Neural progenitor cell (in vitro differentiated cells): ENCODE measurements around the gene LETMD1. TPM values are rescaled to one million over a fixed set of nuclear protein-coding genes. Genes with fewer than 3 reads are reported as not detected.

Experiments used
- DNase-seq: peaks from one replicate; pipeline ENCODE4 v3.0.0-alpha.2; 2016; ENCODE audit warnings: low spot score
- H2AFZ ChIP-seq: fragments of 200-600 bp; sonication (generic); replicated peaks from 2 replicates; pipeline ENCODE4 v1.6.1; 2016; ENCODE audit warnings: antibody characterized with exemption
- H3F3A ChIP-seq: fragments of 200-600 bp; sonication (generic); 2 replicates; pipeline ENCODE4 v1.6.1; 2016; ENCODE audit warnings: antibody characterized with exemption, low read depth
- H3K27ac ChIP-seq: fragments of 200-600 bp; sonication (generic); 2 replicates; pipeline ENCODE4 v1.5.1; 2016; ENCODE audit warnings: mild to moderate bottlenecking
- H3K27me3 ChIP-seq: fragments of 200-600 bp; sonication (generic); 2 replicates; pipeline ENCODE4 v1.6.1; 2016; ENCODE audit warnings: mild to moderate bottlenecking, moderate library complexity
- H3K36me3 ChIP-seq: fragments of 200-600 bp; sonication (generic); 2 replicates; pipeline ENCODE4 v1.5.1; 2016
- H3K4me1 ChIP-seq: fragments of 200-600 bp; sonication (generic); 2 replicates; pipeline ENCODE4 v1.6.1; 2016; ENCODE audit warnings: mixed run types
- H3K4me2 ChIP-seq: fragments of 200-600 bp; sonication (generic); 2 replicates; pipeline ENCODE4 v1.6.1; 2016
- H3K4me3 ChIP-seq: fragments of 200-600 bp; sonication (generic); 2 replicates; pipeline ENCODE4 v1.5.1; 2016
- H3K79me2 ChIP-seq: fragments of 200-600 bp; sonication (generic); 2 replicates; pipeline ENCODE4 v1.6.1; 2016; ENCODE audit warnings: low read depth
- H3K9ac ChIP-seq: fragments of 200-600 bp; sonication (generic); 2 replicates; pipeline ENCODE4 v1.6.1; 2016
- H3K9me3 ChIP-seq: fragments of 200-600 bp; sonication (generic); 2 replicates; pipeline ENCODE4 v1.5.1; 2016; ENCODE audit warnings: low read depth
- H4K20me1 ChIP-seq: fragments of 200-600 bp; sonication (generic); 2 replicates; pipeline ENCODE4 v1.6.1; 2016; ENCODE audit warnings: low read depth
- H3K27ac Mint-ChIP-seq: 3 replicates; pipeline ENCODE4 v1.8.0; 2021; ENCODE audit warnings: mixed read lengths
- H3K27me3 Mint-ChIP-seq: 2 replicates; pipeline ENCODE4 v1.8.0; 2022; ENCODE audit warnings: low read depth, mild to moderate bottlenecking, inconsistent platforms, moderate library complexity, mixed read lengths; ENCODE audit not compliant: insufficient read depth
- H3K36me3 Mint-ChIP-seq: 3 replicates; pipeline ENCODE4 v1.8.0; 2021; ENCODE audit warnings: mixed read lengths
- H3K4me1 Mint-ChIP-seq: 3 replicates; pipeline ENCODE4 v1.8.0; 2021; ENCODE audit warnings: mixed read lengths
- H3K4me3 Mint-ChIP-seq: 3 replicates; pipeline ENCODE4 v1.8.0; 2021; ENCODE audit warnings: mild to moderate bottlenecking, moderate library complexity, mixed read lengths
- H3K9me3 Mint-ChIP-seq: 3 replicates; pipeline ENCODE4 v1.8.0; 2020; ENCODE audit warnings: mixed read lengths
- EZH2 ChIP-seq: fragments of 200-600 bp; sonication (generic); IDR thresholded peaks from 2 replicates; pipeline ENCODE4 v1.6.1; 2017; ENCODE audit warnings: antibody characterized with exemption, mild to moderate bottlenecking, moderate library complexity
- EZH2phosphoT487 ChIP-seq: fragments of 200-600 bp; sonication (generic); IDR thresholded peaks from 2 replicates; pipeline ENCODE4 v1.6.1; 2017; ENCODE audit warnings: antibody characterized with exemption
- total RNA-seq: library from RNA; depleted of rRNA; stranded (reverse); fragments of >200 nt; gene quantifications from 2 replicates; pipeline ENCODE4 v1.2.3, GENCODE V29; 2015; ENCODE audit warnings: low replicate concordance
- TF ChIP-seq, protein P1 (sequence below): fragments of 200-600 bp; sonication (generic); IDR thresholded peaks from 2 replicates; pipeline ENCODE4 v1.5.1; 2017; ENCODE audit warnings: antibody characterized with exemption, mild to moderate bottlenecking

LETMD1 gene
- total RNA-seq, 1 donor from 2014 or later: 40.9 TPM

DNA sequence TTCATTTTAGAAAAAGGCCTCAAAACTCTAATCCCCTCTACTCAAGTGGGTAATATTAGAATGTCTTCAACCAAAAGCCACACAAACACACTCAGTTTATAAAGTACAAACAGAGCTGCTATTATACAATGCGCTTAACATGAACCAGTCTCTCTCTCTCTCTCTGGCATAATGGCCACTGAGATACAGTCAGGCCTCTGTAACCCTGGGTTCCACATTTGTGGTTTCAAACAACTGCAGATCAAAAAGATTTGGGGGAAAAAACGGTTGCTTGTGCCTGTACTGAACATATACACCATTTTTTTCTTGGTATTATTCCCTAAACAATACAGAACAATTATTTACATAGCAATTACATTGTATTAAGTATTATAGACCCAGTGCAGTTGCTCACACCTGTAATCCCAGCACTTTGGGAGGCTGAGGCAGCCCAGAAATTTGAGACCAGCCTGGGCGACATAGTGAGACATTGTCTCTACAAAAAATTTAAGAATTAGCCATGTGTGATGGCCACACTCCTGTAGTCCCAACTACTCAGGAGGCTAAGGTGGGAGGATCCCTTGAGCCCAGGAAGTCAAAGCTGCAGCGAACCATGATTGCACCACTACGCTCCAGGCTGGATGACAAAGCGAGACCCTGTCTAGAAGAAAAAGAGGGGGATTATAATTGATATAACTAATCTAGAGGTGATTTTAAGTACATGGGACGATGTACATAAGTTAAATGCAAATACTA, 27.5 kb upstream of the LETMD1 start:
- Histone ChIP-seq H3K36me3 (no peaks in the 10 kb centered on the region), H3K4me2 (no peak overlapping the region), H3K79me2 (peaks cover 99% of the 10 kb centered on the region), H4K20me1 (peaks cover 16% of the 10 kb centered on the region), H3K4me1 (peaks cover 24% of the 10 kb centered on the region), H3K9ac (no peak overlapping the region), H2AFZ (no peak overlapping the region), H3F3A (peaks cover 16% of the 10 kb centered on the region), H3K4me3 (no peak overlapping the region), H3K9me3 (no peaks in the 10 kb centered on the region), H3K27me3 (no peaks in the 10 kb centered on the region), H3K27ac (no peak overlapping the region)
- H3K27me3 Mint-ChIP-seq: no peaks in the 10 kb centered on the region
- peaks cover 21% of the 10 kb centered on the region for H3K4me1 Mint-ChIP-seq
- TF ChIP-seq EZH2phosphoT487 (no peak), EZH2 (no peak)
- TF ChIP-seq, protein P1, sequence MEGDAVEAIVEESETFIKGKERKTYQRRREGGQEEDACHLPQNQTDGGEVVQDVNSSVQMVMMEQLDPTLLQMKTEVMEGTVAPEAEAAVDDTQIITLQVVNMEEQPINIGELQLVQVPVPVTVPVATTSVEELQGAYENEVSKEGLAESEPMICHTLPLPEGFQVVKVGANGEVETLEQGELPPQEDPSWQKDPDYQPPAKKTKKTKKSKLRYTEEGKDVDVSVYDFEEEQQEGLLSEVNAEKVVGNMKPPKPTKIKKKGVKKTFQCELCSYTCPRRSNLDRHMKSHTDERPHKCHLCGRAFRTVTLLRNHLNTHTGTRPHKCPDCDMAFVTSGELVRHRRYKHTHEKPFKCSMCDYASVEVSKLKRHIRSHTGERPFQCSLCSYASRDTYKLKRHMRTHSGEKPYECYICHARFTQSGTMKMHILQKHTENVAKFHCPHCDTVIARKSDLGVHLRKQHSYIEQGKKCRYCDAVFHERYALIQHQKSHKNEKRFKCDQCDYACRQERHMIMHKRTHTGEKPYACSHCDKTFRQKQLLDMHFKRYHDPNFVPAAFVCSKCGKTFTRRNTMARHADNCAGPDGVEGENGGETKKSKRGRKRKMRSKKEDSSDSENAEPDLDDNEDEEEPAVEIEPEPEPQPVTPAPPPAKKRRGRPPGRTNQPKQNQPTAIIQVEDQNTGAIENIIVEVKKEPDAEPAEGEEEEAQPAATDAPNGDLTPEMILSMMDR: no peak
- no peaks in the 10 kb centered on the region for H3K9me3 Mint-ChIP-seq
- no peaks in the 10 kb centered on the region for H3K36me3 Mint-ChIP-seq
- no peak overlapping the region for H3K27ac Mint-ChIP-seq
- peak overlapping the region; percentile 24 for H3K4me3 Mint-ChIP-seq
- DNase-seq: no peak

DNA sequence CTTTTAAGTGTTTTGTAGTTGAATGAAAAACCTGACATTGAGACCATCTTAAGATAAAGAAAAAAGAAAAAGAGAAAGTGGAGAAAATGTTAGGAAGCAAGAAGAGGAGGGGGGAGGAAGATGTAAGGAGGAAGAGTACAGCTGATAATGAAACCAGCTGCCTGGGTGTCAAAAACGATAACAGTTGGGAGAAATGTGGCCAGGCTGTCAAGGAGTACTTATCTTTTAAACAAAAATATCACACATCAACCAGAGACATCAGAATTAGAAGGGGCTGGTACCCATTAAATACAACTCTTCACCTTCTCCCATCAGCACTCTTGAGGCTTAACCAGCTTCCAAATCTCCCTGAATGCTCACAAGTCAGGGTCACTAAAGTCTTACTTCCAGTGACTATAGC, 26.4 kb upstream of the LETMD1 start:
- TF ChIP-seq, protein P1: no peak
- TF ChIP-seq EZH2phosphoT487: no peak
- TF ChIP-seq EZH2: no peak
- Histone ChIP-seq H3K9me3 (no peaks in the 10 kb centered on the region), H3K27me3 (no peaks in the 10 kb centered on the region), H3K4me3 (no peak overlapping the region), H3K4me2 (no peak overlapping the region), H4K20me1 (peaks cover 16% of the 10 kb centered on the region), H3K27ac (no peak overlapping the region), H3K36me3 (no peaks in the 10 kb centered on the region), H3K79me2 (peaks cover 88% of the 10 kb centered on the region), H3K4me1 (peaks cover 24% of the 10 kb centered on the region), H3F3A (peaks cover 25% of the 10 kb centered on the region), H2AFZ (no peak overlapping the region), H3K9ac (no peak overlapping the region)
- Mint-ChIP-seq H3K9me3 (no peaks in the 10 kb centered on the region), H3K4me3 (no peak overlapping the region), H3K4me1 (peaks cover 21% of the 10 kb centered on the region), H3K27me3 (peaks cover 2% of the 10 kb centered on the region), H3K36me3 (no peaks in the 10 kb centered on the region), H3K27ac (no peak overlapping the region)
- DNase-seq: no peak

DNA sequence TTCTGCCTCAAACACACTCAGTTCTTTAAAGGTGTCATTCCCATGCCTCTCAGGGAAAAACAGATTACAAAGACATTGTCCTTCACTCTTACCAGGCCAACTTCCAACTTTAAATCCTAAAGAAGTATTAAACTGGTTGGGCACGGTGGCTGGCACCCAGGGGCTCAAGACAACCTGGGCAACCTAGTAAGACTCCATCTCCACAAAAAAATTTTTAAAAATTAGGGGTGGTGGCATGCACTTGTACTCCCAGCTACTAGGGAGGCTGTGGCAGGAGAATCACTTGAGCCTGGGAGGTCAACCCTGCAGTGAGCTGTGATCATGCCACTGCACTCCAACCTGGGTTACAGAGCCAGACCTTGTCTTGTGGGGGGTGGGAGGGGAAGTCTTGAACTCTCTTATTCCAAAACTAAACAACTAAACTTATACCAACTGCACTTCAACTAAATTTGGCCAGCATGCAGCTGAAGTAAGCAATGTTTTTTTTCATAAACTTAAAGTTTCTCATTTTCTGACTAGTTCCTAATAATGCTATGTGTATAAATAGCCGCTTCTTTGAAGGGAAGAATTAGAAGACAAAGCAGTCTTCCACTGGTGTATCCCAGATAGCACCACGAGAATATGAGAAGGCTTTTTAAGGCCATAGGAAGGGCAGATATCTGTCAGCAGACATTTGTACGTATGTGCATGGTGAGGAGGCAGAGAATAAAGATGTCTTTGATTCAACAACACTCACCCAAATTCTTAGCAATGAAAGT, 24.3 kb upstream of the LETMD1 start:
- Histone ChIP-seq H4K20me1 (peaks cover 9% of the 10 kb centered on the region), H3K9me3 (no peaks in the 10 kb centered on the region), H3K4me3 (peak overlapping the region; percentile 56), H3K4me2 (peak overlapping the region; percentile 83), H3K79me2 (peaks cover 67% of the 10 kb centered on the region), H3K27ac (peak overlapping the region; percentile 87), H2AFZ (no peak overlapping the region), H3K9ac (no peak overlapping the region), H3F3A (peaks cover 36% of the 10 kb centered on the region), H3K4me1 (peaks cover 29% of the 10 kb centered on the region), H3K27me3 (no peaks in the 10 kb centered on the region), H3K36me3 (no peaks in the 10 kb centered on the region)
- Mint-ChIP-seq H3K4me3 (peak overlapping the region; percentile 94), H3K27me3 (peaks cover 2% of the 10 kb centered on the region), H3K4me1 (peaks cover 33% of the 10 kb centered on the region), H3K36me3 (no peaks in the 10 kb centered on the region), H3K27ac (peak overlapping the region; percentile 94), H3K9me3 (no peaks in the 10 kb centered on the region)
- no peak for TF ChIP-seq EZH2
- TF ChIP-seq, protein P1: no peak
- DNase-seq: no peak
